Fibroblast of pulmonary artery (primary cell): ENCODE data around the gene FOXJ1.

Experiments
- DNase-seq: peaks from one replicate; pipeline ENCODE4 v3.0.0-alpha.2; 2010; ENCODE audit warnings: low read depth
- H3K4me3 ChIP-seq: replicated peaks from 2 replicates; pipeline ENCODE4 v1.5.1; 2011; ENCODE audit warnings: low read depth, mild to moderate bottlenecking, control low read depth, low read length, moderate library complexity
- CTCF ChIP-seq: IDR thresholded peaks from 2 replicates; pipeline ENCODE4 v1.5.1; 2011; ENCODE audit warnings: mild to moderate bottlenecking, control low read depth, low read length, inconsistent platforms; ENCODE audit errors: missing control alignments

The FOXJ1 gene

DNA sequence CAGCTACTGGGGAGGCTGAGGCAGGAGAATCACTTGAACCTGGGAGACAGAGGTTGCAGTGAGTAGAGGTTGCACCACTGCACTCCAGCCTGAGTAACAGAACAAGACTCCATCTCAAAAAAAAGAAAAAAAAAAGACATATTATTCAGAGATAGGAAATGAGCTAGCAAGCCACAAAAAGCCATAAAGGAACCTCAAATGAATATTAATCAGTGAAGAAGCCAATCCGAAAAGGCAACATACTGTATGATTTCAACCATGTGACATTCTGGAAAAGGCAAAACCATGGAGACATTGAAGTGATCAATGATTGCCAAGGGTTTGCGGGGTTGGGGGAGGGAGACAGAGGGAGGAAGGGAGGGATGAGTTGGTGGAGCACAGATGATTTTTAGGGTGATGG, 29.1 kb downstream of the FOXJ1 start:
- H3K4me3 ChIP-seq: no peak overlapping the region
- no peak for TF ChIP-seq CTCF
- no peak for DNase-seq

- peak; percentile 17 for TF ChIP-seq CTCF
- DNase-seq: peak; percentile 27
- no peak overlapping the region for H3K4me3 ChIP-seq
Measured at GRCh38 chr17:76107509-76107908, 33.5 kb downstream of the FOXJ1 start.

- no peak for DNase-seq
- TF ChIP-seq CTCF: no peak
- H3K4me3 ChIP-seq: no peak overlapping the region
Measured at GRCh38 chr17:76106703-76107102, 34.3 kb downstream of the FOXJ1 start.

DNA sequence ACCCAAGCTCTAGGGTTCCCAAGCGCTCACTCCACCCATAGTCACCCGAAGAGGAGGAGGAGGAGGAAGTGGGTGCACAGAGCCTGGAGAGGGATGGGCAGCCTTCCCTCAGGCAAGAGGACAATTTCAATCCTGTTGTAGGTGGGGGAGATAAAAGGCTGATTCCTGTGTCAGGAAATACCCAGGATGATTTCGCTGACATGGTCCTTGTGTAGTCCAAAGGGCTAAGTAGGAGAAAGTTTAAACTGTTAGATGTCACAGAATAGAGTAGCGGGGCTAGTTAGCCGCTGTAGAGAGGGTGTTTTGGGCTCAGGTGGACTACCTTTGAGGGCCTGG, 36.2 kb downstream of the FOXJ1 start:
- no peak overlapping the region for H3K4me3 ChIP-seq
- no peak for DNase-seq
- no peak for TF ChIP-seq CTCF

GRCh38 chr17:76104140-76104895, 36.7 kb downstream of the FOXJ1 start:
- TF ChIP-seq CTCF: no peak
- H3K4me3 ChIP-seq: peak overlapping the region; percentile 86
- DNase-seq: no peak

DNA sequence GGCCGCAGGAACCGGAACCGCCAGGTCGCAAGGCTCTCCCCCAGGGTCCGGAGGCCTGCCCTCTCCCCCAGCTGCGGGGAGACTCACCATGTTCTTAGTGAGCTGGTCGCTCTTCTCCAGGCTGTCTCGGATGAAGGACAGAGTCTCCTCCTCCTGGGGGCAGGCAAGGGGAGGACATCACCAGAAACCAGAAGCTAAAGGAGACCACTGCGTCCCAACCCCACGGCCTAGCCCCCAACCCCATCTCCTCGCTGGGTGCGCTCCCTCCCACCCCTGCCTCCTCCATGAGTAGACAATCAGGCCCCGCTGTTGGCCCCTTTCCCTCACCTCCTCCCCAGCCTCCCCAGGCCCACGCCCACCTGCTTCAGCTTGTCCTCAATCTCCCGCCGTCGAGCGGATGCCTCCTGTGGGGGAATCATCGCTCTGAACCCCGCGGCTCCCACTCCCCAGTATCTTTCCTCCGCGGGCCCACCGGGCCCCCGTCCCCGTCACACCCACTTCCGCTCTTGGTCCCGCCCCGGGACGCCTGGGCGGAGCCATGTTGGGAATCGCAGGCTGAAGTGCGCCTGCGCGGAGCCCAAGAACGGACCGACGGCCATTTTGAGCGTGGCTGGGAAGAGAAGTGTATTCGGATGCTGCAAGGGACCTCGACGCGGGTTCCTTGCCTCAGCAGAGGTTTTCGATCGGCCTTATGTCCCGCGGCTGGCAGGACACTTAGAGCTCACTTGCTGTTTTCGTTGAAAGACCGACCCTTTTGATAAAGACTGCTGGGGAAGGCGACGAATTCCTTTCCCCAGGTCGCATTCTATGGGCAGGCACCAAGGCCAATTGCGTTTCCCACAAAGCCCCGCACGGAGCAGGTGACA, 37.5 kb downstream of the FOXJ1 start, which contains the start of gene EXOC7:
EXOC7 (minus strand) TSS at position 514 of the 866 bp plus-strand sequence; CDS start at position 419, 95 bp downstream.
- TF ChIP-seq CTCF: no peak

DNA sequence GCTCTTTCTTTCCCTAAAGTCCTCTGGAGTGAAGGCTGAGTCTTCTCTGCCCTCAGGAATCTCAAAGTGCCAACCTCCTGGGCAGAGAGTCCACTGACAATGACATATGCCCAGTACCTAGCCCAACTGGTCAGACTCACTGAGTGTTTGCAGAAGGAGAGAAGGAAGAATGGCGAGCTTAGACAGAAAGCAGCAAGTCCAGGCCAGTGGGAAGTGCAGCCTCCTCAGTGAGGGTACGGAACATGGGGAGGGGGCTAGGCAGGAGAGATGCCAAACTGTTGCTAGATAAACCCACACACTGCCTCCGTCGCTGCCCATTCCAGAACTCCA, 38.1 kb downstream of the FOXJ1 start:
- no peak for DNase-seq
- peak overlapping the region; percentile 86 for H3K4me3 ChIP-seq
- TF ChIP-seq CTCF: no peak

More for the DNA sequence above, 37.5 kb downstream of the FOXJ1 start, which contains the start of gene EXOC7:
- peak within 1 kb of the TSS; percentile 86 for H3K4me3 ChIP-seq
- DNase-seq: peak; percentile 91
